Measurements from ENCODE around the gene KRTAP5-10. TPM values are rescaled to one million over a fixed set of nuclear protein-coding genes. Genes with fewer than 3 reads are reported as not detected.

Gene KRTAP5-10
- total and polyA plus RNA-seq, 10 donors = 0.08 to 0.32 (median 0.15) TPM; not detected in 6

- Histone ChIP-seq H3K36me3 (no peaks in the 10 kb centered on the region), H3K9me3 (peaks cover 0 to 8% (median 0%) of the 10 kb centered on the region in 8 donors), H3K27me3 (replicated peaks in 1 of 7) (no peaks in the 10 kb centered on the region), H3K27ac (no peak overlapping the region), H3K4me1 (peaks cover 0 to 11% (median 0%) of the 10 kb centered on the region in 6 donors), H3K4me3 (no peak overlapping the region)
- intact Hi-C loops (cut with DNase I; ENCODE audit: low total_unique reads) = no loop called here
- no peak for TF ChIP-seq CTCF (IDR thresholded peaks at IDR 0.05 in 8 of 11, conservative IDR thresholded peaks at IDR 0.05 in 3 of 11)
- no peak for TF ChIP-seq POLR2AphosphoS5 (IDR thresholded peaks at IDR 0.05)
- no peak for TF ChIP-seq POLR2A (IDR thresholded peaks at IDR 0.05)
- WGBS, 5 donors = 80 to 93% (median 90%) methylated on average over 12 of the region's 12 CpGs
- no peak for DNase-seq
Measured at GRCh38 chr11:71545405-71545966, 19.9 kb upstream of the KRTAP5-10 start.

DNA sequence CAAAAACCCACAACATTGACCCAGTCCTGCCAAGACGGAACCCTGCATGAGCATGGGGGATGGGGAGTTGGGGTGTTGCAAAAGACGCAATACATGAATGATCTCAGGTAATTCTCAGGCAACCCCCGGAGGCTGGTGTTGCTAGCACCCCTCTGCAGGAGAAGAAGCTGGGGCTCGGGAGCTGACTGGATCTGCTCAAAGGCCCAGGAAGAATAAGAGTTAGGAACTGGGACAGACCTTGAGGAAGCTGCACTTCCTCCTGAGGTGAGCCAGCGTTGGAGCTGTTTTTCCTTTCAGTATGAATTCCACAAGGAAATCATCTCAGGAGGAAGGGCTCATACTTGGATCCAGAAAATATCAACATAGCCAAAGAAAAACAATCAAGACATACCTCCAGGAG lies 17.2 kb upstream of the KRTAP5-10 start, which contains the start of gene KRTAP5-9:
KRTAP5-9 (plus strand) TSS at position 301 of the 400 bp plus-strand sequence. CDS start 238 bp downstream, outside the sequence.
- H3K4me1 ChIP-seq = peaks cover 0 to 11% (median 0%) of the 10 kb centered on the region in 6 donors
- WGBS, 5 donors = 69 to 80% (median 74%) methylated on average over 5 of the region's 5 CpGs
- no peak for TF ChIP-seq POLR2A (IDR thresholded peaks at IDR 0.05)
- TF ChIP-seq CTCF (IDR thresholded peaks at IDR 0.05 in 8 of 11, conservative IDR thresholded peaks at IDR 0.05 in 3 of 11) = no peak
- TF ChIP-seq POLR2AphosphoS5 (IDR thresholded peaks at IDR 0.05) = no peak
- no peaks in the 10 kb centered on the region for H3K27me3 ChIP-seq (replicated peaks in 1 of 7)
- intact Hi-C loops (cut with DNase I; ENCODE audit: low total_unique reads) = no loop called here
- no peak within 1 kb of the TSS for H3K4me3 ChIP-seq
- DNase-seq = no peak
- H3K27ac ChIP-seq = no peak within 1 kb of the TSS
- no peaks in the 10 kb centered on the region for H3K9me3 ChIP-seq
- no peaks in the 10 kb centered on the region for H3K36me3 ChIP-seq

DNA sequence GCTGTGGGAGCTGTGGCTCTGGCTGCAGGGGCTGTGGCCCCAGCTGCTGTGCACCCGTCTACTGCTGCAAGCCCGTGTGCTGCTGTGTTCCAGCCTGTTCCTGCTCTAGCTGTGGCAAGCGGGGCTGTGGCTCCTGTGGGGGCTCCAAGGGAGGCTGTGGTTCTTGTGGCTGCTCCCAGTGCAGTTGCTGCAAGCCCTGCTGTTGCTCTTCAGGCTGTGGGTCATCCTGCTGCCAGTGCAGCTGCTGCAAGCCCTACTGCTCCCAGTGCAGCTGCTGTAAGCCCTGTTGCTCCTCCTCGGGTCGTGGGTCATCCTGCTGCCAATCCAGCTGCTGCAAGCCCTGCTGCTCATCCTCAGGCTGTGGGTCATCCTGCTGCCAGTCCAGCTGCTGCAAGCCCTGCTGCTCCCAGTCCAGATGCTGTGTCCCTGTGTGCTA lies 16.6 kb upstream of the KRTAP5-10 start:
- TF ChIP-seq POLR2AphosphoS5 (IDR thresholded peaks at IDR 0.05) (no peak), CTCF (IDR thresholded peaks at IDR 0.05 in 8 of 11, conservative IDR thresholded peaks at IDR 0.05 in 3 of 11) (no peak), POLR2A (IDR thresholded peaks at IDR 0.05) (no peak)
- H3K4me3 ChIP-seq = no peak overlapping the region
- H3K27me3 ChIP-seq (replicated peaks in 1 of 7) = no peaks in the 10 kb centered on the region
- no peaks in the 10 kb centered on the region for H3K36me3 ChIP-seq
- intact Hi-C loops (cut with DNase I; ENCODE audit: low total_unique reads) = no loop called here
- DNase-seq = no peak
- no peaks in the 10 kb centered on the region for H3K9me3 ChIP-seq
- no peak overlapping the region for H3K27ac ChIP-seq
- whole genome bisulfite sequencing, 5 donors = 26 to 50% (median 39%) methylated on average over 2 to 5 of the region's 5 CpGs
- H3K4me1 ChIP-seq = peaks cover 0 to 7% (median 0%) of the 10 kb centered on the region in 6 donors

- intact Hi-C loops (cut with DNase I; ENCODE audit: low total_unique reads) = no loop called here
- Histone ChIP-seq H3K9me3 (no peaks in the 10 kb centered on the region), H3K27ac (no peak overlapping the region), H3K4me3 (no peak overlapping the region), H3K36me3 (no peaks in the 10 kb centered on the region), H3K4me1 (no peaks in the 10 kb centered on the region), H3K27me3 (replicated peaks in 1 of 7) (peaks cover 0 to 9% (median 0%) of the 10 kb centered on the region in 7 donors)
- DNase-seq = no peak
- TF ChIP-seq POLR2AphosphoS5 (IDR thresholded peaks at IDR 0.05) (no peak), CTCF (IDR thresholded peaks at IDR 0.05 in 8 of 11, conservative IDR thresholded peaks at IDR 0.05 in 3 of 11) (no peak), POLR2A (IDR thresholded peaks at IDR 0.05) (no peak)
- 79 to 90% (median 88%) methylated on average over 1 of the region's 1 CpG for WGBS, 5 donors
Measured at GRCh38 chr11:71551711-71552110, 13.7 kb upstream of the KRTAP5-10 start.
